GM12872 (cell line): ENCODE results near the gene PER3.

Source experiments
- TF ChIP-seq, protein P1 (sequence below): IDR thresholded peaks from 3 replicates; pipeline ENCODE4 v1.5.1; 2011; ENCODE audit warnings: low read depth, mild to moderate bottlenecking, low read length, moderate library complexity; ENCODE audit not compliant: insufficient read depth

The PER3 gene

GRCh38 chr1:7862211-7863060, 78.3 kb downstream of the PER3 start:
- TF ChIP-seq, protein P1, sequence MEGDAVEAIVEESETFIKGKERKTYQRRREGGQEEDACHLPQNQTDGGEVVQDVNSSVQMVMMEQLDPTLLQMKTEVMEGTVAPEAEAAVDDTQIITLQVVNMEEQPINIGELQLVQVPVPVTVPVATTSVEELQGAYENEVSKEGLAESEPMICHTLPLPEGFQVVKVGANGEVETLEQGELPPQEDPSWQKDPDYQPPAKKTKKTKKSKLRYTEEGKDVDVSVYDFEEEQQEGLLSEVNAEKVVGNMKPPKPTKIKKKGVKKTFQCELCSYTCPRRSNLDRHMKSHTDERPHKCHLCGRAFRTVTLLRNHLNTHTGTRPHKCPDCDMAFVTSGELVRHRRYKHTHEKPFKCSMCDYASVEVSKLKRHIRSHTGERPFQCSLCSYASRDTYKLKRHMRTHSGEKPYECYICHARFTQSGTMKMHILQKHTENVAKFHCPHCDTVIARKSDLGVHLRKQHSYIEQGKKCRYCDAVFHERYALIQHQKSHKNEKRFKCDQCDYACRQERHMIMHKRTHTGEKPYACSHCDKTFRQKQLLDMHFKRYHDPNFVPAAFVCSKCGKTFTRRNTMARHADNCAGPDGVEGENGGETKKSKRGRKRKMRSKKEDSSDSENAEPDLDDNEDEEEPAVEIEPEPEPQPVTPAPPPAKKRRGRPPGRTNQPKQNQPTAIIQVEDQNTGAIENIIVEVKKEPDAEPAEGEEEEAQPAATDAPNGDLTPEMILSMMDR: no peak

DNA sequence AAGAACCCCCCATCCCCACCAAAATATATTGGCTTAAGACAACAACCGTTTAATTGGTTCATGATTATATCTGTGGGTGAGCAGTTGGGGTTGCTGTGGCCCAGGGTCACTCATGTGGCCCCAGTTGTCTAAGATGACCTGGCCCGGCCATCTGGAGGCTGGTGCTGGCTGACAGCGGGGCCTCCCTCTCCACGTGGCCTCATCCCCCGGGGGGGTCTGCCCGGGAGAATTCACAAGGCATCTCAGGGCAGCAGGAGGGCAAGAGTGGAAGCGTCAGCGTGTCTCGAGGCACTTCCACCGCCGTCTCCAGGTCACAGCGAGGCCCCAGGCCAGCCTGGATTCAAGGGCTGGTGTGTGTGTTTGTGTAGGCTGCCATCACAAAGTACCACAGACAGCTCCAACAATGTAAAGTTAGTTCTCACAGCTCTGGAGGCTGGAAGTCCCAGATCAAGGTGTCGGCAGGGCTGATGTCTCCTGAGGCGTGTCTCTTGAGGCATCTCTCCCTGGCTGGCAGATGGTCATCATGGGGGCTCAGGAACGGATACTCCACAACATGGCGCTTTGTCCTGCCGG, 79.8 kb downstream of the PER3 start:
- TF ChIP-seq, protein P1: no peak

GRCh38 chr1:7865978-7866377, 81.9 kb downstream of the PER3 start:
- TF ChIP-seq, protein P1: no peak

- TF ChIP-seq, protein P1: no peak
Observed at GRCh38 chr1:7868070-7868780, 84.1 kb downstream of the PER3 start.

DNA sequence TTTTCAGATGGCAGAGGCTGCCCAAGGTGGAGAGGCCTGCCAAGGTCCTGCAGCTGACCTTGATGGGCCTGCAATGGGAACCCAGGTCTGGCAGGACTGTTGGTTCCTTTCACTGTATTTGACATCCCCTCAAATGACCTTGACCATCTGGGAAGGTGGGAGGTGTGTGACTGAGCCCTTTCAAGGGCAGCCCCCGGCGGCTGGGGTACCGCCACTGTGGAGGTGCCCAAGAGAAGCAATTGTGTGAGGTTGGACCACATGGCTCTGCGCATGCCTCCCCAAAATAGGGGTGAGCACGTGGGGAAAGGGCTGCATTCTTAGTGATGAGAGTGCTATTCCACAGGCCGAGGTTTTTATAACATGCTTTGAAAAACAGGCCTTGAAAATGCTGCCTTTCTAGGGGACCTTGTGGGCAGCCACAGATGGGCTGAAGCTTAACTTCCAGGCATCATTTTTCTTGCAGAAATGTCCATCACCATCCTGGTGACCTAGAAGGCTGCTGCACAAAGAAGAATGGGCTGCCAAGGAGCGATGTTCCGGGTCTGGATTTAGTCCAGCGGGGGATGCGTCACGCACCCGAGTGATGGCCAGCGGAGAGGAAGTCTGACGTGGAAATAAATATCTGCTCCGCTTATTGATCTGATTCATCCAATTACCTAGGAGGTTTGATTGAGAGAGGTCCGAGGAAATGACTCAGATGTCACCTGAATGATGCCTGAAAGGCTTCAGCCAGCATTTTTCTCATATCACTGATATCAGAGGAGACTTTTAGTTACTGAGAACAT, 85.2 kb downstream of the PER3 start:
- TF ChIP-seq, protein P1: no peak

DNA sequence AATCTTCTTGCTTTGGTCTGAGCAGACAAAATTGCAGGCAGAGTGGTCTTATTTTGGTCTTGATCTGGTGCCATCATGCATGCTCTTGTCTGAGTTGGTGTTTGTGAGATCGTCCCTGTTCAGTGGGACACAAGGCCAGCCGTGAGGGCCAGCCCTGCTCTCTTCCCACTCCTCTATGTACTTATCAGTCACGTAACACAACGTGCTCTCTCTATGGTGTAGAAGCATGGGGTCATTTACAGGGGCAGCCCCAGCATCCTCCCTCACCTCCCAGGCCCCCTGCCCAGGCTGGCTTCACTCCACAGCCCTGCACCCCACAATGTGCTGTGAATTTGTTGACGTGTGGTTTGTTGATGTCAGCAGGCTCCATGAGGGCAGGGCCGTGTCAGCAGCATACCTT, 87.0 kb downstream of the PER3 start:
- TF ChIP-seq, protein P1: no peak
